GM12865 (cell line): ENCODE data around the gene RABL2B.

Source experiments
- DNase-seq: peaks from one replicate; pipeline ENCODE4 v3.0.0; 2010; ENCODE audit warnings: low read depth
- H3K4me3 ChIP-seq: 2 replicates; pipeline ENCODE4 v1.5.1; 2011; ENCODE audit warnings: mild to moderate bottlenecking, low read depth, low read length, control low read depth
- TF ChIP-seq, protein P1 (sequence below): IDR thresholded peaks from 2 replicates; pipeline ENCODE4 v1.5.1; 2011; ENCODE audit warnings: low read length, control low read depth, low read depth, inconsistent platforms; ENCODE audit not compliant: insufficient read depth; ENCODE audit errors: missing control alignments

RABL2B gene

DNA sequence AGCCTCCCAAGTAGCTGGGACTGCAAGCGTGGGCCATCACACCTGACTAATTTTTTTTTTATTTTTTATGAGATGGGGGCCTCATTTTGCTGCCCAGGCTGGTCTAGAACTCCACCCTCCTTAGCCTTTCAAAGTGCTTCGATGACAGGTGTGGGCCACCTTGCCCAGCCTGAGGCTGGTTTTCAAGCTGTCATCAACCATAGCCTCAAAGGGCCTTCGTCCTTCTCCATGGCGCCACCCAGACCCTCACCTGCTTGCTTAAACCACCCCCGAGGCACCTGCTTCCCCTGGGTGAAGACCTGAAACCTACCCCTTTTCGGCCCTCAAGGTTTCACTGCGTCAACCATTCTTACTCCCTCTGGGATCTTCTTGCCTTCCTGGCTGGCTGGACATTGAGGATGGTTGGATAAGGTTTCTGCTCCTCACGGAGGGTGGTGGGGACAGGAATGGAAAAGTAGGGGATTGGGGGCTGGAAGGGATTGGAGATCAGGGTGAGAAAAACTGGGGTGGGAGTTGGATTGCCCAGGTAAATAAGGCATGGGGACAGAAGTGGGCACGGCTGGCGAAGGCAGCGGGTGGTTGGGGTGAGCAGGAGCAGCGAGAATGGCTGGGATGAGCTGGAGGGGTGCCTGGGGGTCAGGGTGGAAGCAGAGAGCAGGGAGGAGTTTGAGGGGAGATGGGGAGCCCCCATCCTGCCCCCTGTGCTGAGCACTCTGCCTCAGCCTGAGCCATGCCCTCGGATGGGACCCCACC lies 48.3 kb downstream of the RABL2B start:
- TF ChIP-seq, protein P1, sequence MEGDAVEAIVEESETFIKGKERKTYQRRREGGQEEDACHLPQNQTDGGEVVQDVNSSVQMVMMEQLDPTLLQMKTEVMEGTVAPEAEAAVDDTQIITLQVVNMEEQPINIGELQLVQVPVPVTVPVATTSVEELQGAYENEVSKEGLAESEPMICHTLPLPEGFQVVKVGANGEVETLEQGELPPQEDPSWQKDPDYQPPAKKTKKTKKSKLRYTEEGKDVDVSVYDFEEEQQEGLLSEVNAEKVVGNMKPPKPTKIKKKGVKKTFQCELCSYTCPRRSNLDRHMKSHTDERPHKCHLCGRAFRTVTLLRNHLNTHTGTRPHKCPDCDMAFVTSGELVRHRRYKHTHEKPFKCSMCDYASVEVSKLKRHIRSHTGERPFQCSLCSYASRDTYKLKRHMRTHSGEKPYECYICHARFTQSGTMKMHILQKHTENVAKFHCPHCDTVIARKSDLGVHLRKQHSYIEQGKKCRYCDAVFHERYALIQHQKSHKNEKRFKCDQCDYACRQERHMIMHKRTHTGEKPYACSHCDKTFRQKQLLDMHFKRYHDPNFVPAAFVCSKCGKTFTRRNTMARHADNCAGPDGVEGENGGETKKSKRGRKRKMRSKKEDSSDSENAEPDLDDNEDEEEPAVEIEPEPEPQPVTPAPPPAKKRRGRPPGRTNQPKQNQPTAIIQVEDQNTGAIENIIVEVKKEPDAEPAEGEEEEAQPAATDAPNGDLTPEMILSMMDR, result no peak
- H3K4me3 ChIP-seq, result no peak overlapping the region
- DNase-seq, result no peak

DNA sequence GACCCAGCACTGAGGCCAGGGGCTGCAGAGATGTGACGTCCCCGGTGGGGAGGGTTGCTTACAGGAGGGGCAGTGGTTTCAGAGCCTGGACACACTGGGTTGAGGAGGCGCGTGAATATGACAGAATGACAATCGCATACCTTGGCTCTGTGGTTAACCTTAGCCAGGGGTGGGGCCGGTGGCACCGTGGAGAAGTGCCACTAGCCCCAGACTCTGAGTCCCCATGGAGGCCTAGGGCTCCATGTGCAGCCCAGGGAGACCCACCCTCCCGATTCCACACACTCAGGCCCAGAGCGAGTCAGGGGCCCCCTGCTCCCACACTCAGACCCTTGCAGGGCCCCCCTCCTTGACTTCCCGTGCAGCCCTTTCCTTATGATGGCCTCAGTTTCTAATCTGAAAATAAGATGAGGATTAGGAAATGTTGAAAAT lies 49.1 kb downstream of the RABL2B start:
- DNase-seq, result no peak
- no peak overlapping the region for H3K4me3 ChIP-seq
- TF ChIP-seq, protein P1, result no peak

DNA sequence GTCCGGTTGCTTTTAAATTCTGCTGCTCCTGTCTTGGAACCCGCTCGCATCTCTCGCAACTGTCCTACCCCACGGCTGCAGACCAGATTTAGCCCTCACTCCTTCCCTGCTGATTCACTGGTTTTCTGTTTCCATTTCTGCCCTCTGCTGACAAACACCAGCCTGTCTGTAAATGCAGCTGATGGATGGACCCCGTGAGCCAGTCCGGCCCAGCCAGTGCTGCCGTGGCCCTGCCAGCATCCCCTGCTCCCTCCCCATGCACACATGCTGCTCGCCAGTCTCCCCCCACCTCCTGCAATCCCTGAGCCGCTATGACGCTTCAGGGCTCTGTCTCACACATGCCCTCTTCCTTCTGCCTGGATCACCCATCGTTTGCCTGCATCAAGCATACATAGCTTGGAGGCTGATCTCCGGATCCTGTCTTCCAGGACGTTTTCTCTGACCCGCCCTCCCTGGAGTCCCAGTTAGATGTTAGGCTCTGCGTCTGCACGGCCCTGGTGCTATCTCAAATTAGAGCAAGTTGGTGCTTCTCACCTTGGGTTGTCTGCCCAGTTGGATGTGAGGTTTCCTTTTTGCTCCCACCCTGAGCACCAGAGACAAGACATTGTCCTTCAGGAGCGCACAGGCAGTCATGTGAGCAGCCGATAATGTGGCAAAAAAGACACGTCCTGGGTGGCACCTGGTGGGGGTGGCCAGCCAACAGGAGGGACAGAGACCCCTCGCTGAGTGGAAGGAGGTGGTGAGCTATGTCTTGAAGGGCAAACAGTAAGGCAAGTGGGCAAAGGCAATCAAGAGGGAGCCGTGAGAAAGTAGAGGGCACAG lies 49.7 kb downstream of the RABL2B start:
- no peak for DNase-seq
- no peak overlapping the region for H3K4me3 ChIP-seq
- TF ChIP-seq, protein P1, result no peak

GRCh38 chr22:50732681-50733080 lies 50.8 kb downstream of the RABL2B start:
- TF ChIP-seq, protein P1, result no peak
- no peak for DNase-seq
- no peak overlapping the region for H3K4me3 ChIP-seq

DNA sequence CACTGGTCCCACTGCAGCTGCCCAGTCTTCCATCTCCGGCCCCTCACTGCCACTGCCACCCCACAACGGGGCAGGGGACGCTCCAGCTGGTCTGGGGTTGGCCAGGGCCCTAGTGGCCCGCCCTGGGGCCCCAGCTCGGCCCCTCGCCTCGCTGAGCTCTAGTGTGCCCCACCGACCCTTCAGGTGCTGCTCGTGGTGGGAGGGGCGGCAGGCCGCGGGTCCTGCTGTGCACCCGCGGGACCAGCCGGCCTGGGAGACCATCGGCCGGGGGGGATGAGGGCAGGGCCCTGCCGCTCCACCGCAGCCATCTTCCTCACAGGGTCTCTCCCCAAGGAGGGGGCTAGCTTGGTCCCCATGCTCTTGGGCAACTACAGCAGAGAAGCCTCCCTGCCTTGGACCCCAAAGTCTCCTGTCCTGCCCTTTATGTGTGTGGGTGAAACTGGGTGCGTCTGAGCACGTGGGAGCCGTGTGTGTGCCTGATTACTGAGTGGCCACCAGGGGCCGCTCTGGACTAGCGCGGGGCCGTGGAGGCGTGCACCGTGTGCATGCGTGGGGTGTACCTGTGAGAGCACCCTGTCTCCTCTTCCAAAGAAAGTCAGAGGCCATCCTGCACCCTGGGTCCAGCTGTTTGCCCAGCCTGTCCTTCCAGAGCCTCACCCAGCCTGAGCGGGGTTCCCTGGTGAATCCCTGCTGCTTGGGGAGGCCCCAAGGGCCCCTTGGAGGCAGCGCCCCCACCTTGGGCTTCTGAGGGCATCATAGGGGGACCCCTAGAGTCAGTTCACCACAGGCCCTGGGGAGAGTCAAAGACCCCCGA lies 51.4 kb downstream of the RABL2B start:
- H3K4me3 ChIP-seq, result no peak overlapping the region
- TF ChIP-seq, protein P1, result peak; percentile 82
- peak; percentile 52 for DNase-seq

- DNase-seq, result no peak
- H3K4me3 ChIP-seq, result no peak overlapping the region
- TF ChIP-seq, protein P1, result no peak
Measured at GRCh38 chr22:50730941-50731661, 52.3 kb downstream of the RABL2B start.
